ENCODE results near the gene TRERF1. TPM values are rescaled to one million over a fixed set of nuclear protein-coding genes. Genes with fewer than 3 reads are reported as not detected.

Gene TRERF1
- total RNA-seq, 2 donors from 2014 or later: 9.5 to 34.8 TPM

- no peaks in the 10 kb centered on the region for H3K36me3 ChIP-seq
- TF ChIP-seq POLR2A (IDR thresholded peaks at IDR 0.05) (no peak), CTCF (IDR thresholded peaks at IDR 0.05) (no peak), POLR2AphosphoS5 (IDR thresholded peaks at IDR 0.05) (no peak)
- no peaks in the 10 kb centered on the region for H3K4me1 ChIP-seq (replicated peaks)
- no peak overlapping the region for H3K27ac ChIP-seq
- H3K4me3 ChIP-seq: no peak overlapping the region
- H3K9me3 ChIP-seq: no peaks in the 10 kb centered on the region
- intact Hi-C loops (cut with DNase I): no loop called here
- DNase-seq (ENCODE audit: low spot score): no peak
- H3K27me3 ChIP-seq (replicated peaks; ENCODE audit: insufficient read depth): no peaks in the 10 kb centered on the region
- 73% methylated on average over 4 of the region's 4 CpGs for WGBS
Observed at GRCh38 chr6:42380228-42380979, 71.3 kb downstream of the TRERF1 start.

GRCh38 chr6:42378536-42378935 is 73.2 kb downstream of the TRERF1 start:
- Histone ChIP-seq H3K9me3 (no peaks in the 10 kb centered on the region), H3K4me3 (no peak overlapping the region), H3K4me1 (replicated peaks) (no peaks in the 10 kb centered on the region), H3K27me3 (replicated peaks; ENCODE audit: insufficient read depth) (no peaks in the 10 kb centered on the region), H3K27ac (no peak overlapping the region), H3K36me3 (no peaks in the 10 kb centered on the region)
- 63% methylated on average over 3 of the region's 3 CpGs for WGBS
- DNase-seq (ENCODE audit: low spot score): no peak
- TF ChIP-seq POLR2AphosphoS5 (IDR thresholded peaks at IDR 0.05): no peak
- intact Hi-C loops (cut with DNase I): no loop called here

GRCh38 chr6:42378125-42378524 is 73.6 kb downstream of the TRERF1 start:
- no peak for TF ChIP-seq CTCF (IDR thresholded peaks at IDR 0.05)
- TF ChIP-seq POLR2AphosphoS5 (IDR thresholded peaks at IDR 0.05): no peak
- no peak for TF ChIP-seq POLR2A (IDR thresholded peaks at IDR 0.05)
- DNase-seq (ENCODE audit: low spot score): no peak
- no peaks in the 10 kb centered on the region for H3K9me3 ChIP-seq
- H3K27me3 ChIP-seq (replicated peaks; ENCODE audit: insufficient read depth): no peaks in the 10 kb centered on the region
- 72% methylated on average over 5 of the region's 5 CpGs for WGBS
- intact Hi-C loops (cut with DNase I): no loop called here
- no peak overlapping the region for H3K4me3 ChIP-seq
- H3K27ac ChIP-seq: no peak overlapping the region
- no peaks in the 10 kb centered on the region for H3K4me1 ChIP-seq (replicated peaks)
- no peaks in the 10 kb centered on the region for H3K36me3 ChIP-seq

GRCh38 chr6:42375007-42375635 is 76.6 kb downstream of the TRERF1 start:
- TF ChIP-seq CTCF (IDR thresholded peaks at IDR 0.05) (no peak), POLR2AphosphoS5 (IDR thresholded peaks at IDR 0.05) (no peak), POLR2A (IDR thresholded peaks at IDR 0.05) (no peak)
- Histone ChIP-seq H3K4me1 (replicated peaks) (no peaks in the 10 kb centered on the region), H3K4me3 (no peak overlapping the region), H3K27me3 (replicated peaks; ENCODE audit: insufficient read depth) (no peaks in the 10 kb centered on the region), H3K9me3 (no peaks in the 10 kb centered on the region), H3K27ac (no peak overlapping the region), H3K36me3 (no peaks in the 10 kb centered on the region)
- intact Hi-C loops (cut with DNase I): no loop called here
- 93% methylated on average over 10 of the region's 10 CpGs for WGBS
- no peak for DNase-seq (ENCODE audit: low spot score)

- WGBS: 82% methylated on average over 8 of the region's 8 CpGs
- TF ChIP-seq POLR2A (IDR thresholded peaks at IDR 0.05): no peak
- no peak for TF ChIP-seq POLR2AphosphoS5 (IDR thresholded peaks at IDR 0.05)
- TF ChIP-seq CTCF (IDR thresholded peaks at IDR 0.05): no peak
- no peak overlapping the region for H3K4me3 ChIP-seq
- intact Hi-C loops (cut with DNase I): no loop called here
- H3K27ac ChIP-seq: no peak overlapping the region
- H3K27me3 ChIP-seq (replicated peaks; ENCODE audit: insufficient read depth): no peaks in the 10 kb centered on the region
- H3K4me1 ChIP-seq (replicated peaks): no peaks in the 10 kb centered on the region
- no peak for DNase-seq (ENCODE audit: low spot score)
- no peaks in the 10 kb centered on the region for H3K36me3 ChIP-seq
- H3K9me3 ChIP-seq: no peaks in the 10 kb centered on the region
Observed at GRCh38 chr6:42374018-42374669, 77.6 kb downstream of the TRERF1 start.

Measured in prostate gland (tissue), 2 donors.